HL-60 (cell line): ENCODE results near the gene OR10H5.

Experiments used
- DNase-seq, 2 experiments: peaks; one replicate each; pipeline ENCODE4 v3.0.0-alpha.2; 2010 to 2020; ENCODE audit warnings: low read depth in 1 of 2, low spot score in 1 of 2
- H3K27ac ChIP-seq: fragments of 250-450 bp; sonication (Bioruptor Pico); replicated peaks from 2 replicates; pipeline ENCODE4 v1.5.1; 2020; ENCODE audit warnings: mild to moderate bottlenecking, moderate library complexity
- H3K27me3 ChIP-seq: fragments of 250-450 bp; sonication (Bioruptor Pico); 2 replicates; pipeline ENCODE4 v1.5.1; 2021; ENCODE audit warnings: mild to moderate bottlenecking, moderate library complexity; ENCODE audit not compliant: insufficient read depth, poor library complexity, severe bottlenecking
- H3K4me3 ChIP-seq: replicated peaks from 2 replicates; pipeline ENCODE4 v1.5.1; 2011; ENCODE audit warnings: mild to moderate bottlenecking, control low read depth, low read length; ENCODE audit not compliant: insufficient read depth
- GABPA ChIP-seq: IDR thresholded peaks from 2 replicates; pipeline ENCODE4 v1.6.1; 2012; ENCODE audit warnings: low read depth
- POLR2AphosphoS5 ChIP-seq: IDR thresholded peaks from 2 replicates; pipeline ENCODE4 v1.6.1; 2012; ENCODE audit warnings: low read depth
- SPI1 ChIP-seq: IDR thresholded peaks from 2 replicates; pipeline ENCODE4 v1.6.1; 2012; ENCODE audit warnings: low read depth, mild to moderate bottlenecking, borderline replicate concordance
- TF ChIP-seq, protein P1 (sequence below): IDR thresholded peaks from one replicate; pipeline ENCODE4 v1.5.1; 2011; ENCODE audit warnings: low read length, control low read depth, inconsistent platforms; ENCODE audit not compliant: insufficient read depth
- TF ChIP-seq, protein P2 (sequence below): IDR thresholded peaks from 2 replicates; pipeline ENCODE4 v1.6.1; 2012; ENCODE audit warnings: low read depth; ENCODE audit not compliant: insufficient replicate concordance

Gene OR10H5

GRCh38 chr19:15815306-15815705 lies 27.8 kb downstream of the OR10H5 start, which contains the start of gene OR10H1:
OR10H1 (minus strand) TSS chr19:15815664; CDS start chr19:15808037, 7,627 bp downstream.
- Histone ChIP-seq H3K27me3 (no peaks in the 10 kb centered on the region), H3K27ac (no peak within 1 kb of the TSS), H3K4me3 (no peak within 1 kb of the TSS)
- TF ChIP-seq POLR2AphosphoS5: no peak
- TF ChIP-seq, protein P1, sequence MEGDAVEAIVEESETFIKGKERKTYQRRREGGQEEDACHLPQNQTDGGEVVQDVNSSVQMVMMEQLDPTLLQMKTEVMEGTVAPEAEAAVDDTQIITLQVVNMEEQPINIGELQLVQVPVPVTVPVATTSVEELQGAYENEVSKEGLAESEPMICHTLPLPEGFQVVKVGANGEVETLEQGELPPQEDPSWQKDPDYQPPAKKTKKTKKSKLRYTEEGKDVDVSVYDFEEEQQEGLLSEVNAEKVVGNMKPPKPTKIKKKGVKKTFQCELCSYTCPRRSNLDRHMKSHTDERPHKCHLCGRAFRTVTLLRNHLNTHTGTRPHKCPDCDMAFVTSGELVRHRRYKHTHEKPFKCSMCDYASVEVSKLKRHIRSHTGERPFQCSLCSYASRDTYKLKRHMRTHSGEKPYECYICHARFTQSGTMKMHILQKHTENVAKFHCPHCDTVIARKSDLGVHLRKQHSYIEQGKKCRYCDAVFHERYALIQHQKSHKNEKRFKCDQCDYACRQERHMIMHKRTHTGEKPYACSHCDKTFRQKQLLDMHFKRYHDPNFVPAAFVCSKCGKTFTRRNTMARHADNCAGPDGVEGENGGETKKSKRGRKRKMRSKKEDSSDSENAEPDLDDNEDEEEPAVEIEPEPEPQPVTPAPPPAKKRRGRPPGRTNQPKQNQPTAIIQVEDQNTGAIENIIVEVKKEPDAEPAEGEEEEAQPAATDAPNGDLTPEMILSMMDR: no peak
- TF ChIP-seq, protein P2, sequence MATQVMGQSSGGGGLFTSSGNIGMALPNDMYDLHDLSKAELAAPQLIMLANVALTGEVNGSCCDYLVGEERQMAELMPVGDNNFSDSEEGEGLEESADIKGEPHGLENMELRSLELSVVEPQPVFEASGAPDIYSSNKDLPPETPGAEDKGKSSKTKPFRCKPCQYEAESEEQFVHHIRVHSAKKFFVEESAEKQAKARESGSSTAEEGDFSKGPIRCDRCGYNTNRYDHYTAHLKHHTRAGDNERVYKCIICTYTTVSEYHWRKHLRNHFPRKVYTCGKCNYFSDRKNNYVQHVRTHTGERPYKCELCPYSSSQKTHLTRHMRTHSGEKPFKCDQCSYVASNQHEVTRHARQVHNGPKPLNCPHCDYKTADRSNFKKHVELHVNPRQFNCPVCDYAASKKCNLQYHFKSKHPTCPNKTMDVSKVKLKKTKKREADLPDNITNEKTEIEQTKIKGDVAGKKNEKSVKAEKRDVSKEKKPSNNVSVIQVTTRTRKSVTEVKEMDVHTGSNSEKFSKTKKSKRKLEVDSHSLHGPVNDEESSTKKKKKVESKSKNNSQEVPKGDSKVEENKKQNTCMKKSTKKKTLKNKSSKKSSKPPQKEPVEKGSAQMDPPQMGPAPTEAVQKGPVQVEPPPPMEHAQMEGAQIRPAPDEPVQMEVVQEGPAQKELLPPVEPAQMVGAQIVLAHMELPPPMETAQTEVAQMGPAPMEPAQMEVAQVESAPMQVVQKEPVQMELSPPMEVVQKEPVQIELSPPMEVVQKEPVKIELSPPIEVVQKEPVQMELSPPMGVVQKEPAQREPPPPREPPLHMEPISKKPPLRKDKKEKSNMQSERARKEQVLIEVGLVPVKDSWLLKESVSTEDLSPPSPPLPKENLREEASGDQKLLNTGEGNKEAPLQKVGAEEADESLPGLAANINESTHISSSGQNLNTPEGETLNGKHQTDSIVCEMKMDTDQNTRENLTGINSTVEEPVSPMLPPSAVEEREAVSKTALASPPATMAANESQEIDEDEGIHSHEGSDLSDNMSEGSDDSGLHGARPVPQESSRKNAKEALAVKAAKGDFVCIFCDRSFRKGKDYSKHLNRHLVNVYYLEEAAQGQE: no peak
- no peak for TF ChIP-seq SPI1
- no peak for TF ChIP-seq GABPA
- no peak for DNase-seq

GRCh38 chr19:15820646-15821045 lies 33.2 kb downstream of the OR10H5 start:
- Histone ChIP-seq H3K4me3 (no peak overlapping the region), H3K27me3 (no peaks in the 10 kb centered on the region), H3K27ac (no peak overlapping the region)
- no peak for DNase-seq
- TF ChIP-seq, protein P1: no peak
- TF ChIP-seq GABPA (no peak), SPI1 (no peak), POLR2AphosphoS5 (no peak)
- TF ChIP-seq, protein P2: no peak

GRCh38 chr19:15825753-15826152 lies 38.3 kb downstream of the OR10H5 start:
- TF ChIP-seq GABPA: no peak
- TF ChIP-seq, protein P1: no peak
- TF ChIP-seq POLR2AphosphoS5: no peak
- TF ChIP-seq, protein P2: no peak
- TF ChIP-seq SPI1: no peak
- Histone ChIP-seq H3K27ac (no peak overlapping the region), H3K27me3 (no peaks in the 10 kb centered on the region), H3K4me3 (no peak overlapping the region)
- no peak for DNase-seq
